ENCODE results near the gene PDE4B. TPM values are rescaled to one million over a fixed set of nuclear protein-coding genes. Genes with fewer than 3 reads are reported as not detected.

Gene PDE4B
- total and polyA plus RNA-seq, 9 of the 15 experiments (the other 6 are each of a cell fraction or from before 2014, with no cell fraction given), result 0.09 TPM; not detected in 8

DNA sequence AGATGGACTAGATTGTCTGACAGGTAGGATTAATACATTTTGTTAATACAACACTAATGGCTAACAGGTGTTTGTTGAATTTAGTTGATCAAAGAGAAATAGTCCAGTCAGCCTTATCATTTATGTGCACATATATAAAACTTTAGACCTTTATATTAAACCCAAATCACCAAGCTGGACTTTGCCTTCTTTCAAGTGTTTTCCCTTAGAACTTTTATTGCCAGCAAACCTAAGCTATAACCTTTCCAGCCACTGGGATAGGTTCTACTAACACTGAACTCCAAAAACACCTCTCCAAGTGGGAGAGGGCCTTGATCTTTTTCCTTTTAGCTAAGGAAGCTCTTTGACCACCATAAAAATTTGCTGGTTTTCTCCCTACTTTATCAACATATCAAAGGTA lies 345.9 kb downstream of the PDE4B start:
- intact Hi-C loops (cut with micrococcal nuclease) (no loop called here), in situ Hi-C loops (cut with MboI) (no loop called here)
- no peaks in the 10 kb centered on the region for H3K9me3 ChIP-seq (replicated peaks; ENCODE audit: control insufficient read depth, insufficient read depth, low read depth, low read length)
- TF ChIP-seq NCOA4 (IDR thresholded peaks at IDR 0.05; ENCODE audit: partially characterized antibody) (no peak), SIRT6 (IDR thresholded peaks at IDR 0.05; ENCODE audit: low read depth, low read length) (no peak), ZNF561 (CRISPR knock-in tag; conservative IDR thresholded peaks at IDR 0.05) (no peak), ZNF766 (CRISPR knock-in tag; conservative IDR thresholded peaks at IDR 0.05) (no peak), GMEB1 (CRISPR knock-in tag; IDR thresholded peaks at IDR 0.05) (no peak), E2F4 (CRISPR knock-in tag; IDR thresholded peaks at IDR 0.05; ENCODE audit: low read depth) (no peak), CEBPB (tag; IDR thresholded peaks at IDR 0.05) (no peak), TAF1 (IDR thresholded peaks at IDR 0.05; ENCODE audit: control insufficient read depth, extremely low read depth, insufficient read depth, low read length, severe bottlenecking) (no peak), ZNF699 (CRISPR knock-in tag; IDR thresholded peaks at IDR 0.05; ENCODE audit: insufficient replicate concordance) (no peak), HMGN3 (IDR thresholded peaks at IDR 0.05; ENCODE audit: borderline replicate concordance, extremely low read depth, insufficient read length, low read depth, low read length) (no peak), IFI16 (CRISPR knock-in tag; IDR thresholded peaks at IDR 0.05) (no peak), NR3C1 (CRISPR knock-in tag; IDR thresholded peaks at IDR 0.05) (no peak), DMBX1 (CRISPR knock-in tag; IDR thresholded peaks at IDR 0.05; ENCODE audit: borderline replicate concordance) (no peak)
- no peak overlapping the region for H3K4me3 ChIP-seq
- H3K36me3 ChIP-seq (ENCODE audit: control insufficient read depth, insufficient read depth, low read length), result no peaks in the 10 kb centered on the region
- ChIA-PET POLR2A (no interaction called here), CTCF (ENCODE audit: low intra/inter-chr PET ratio) (no interaction called here)
- H4K20me1 ChIP-seq (replicated peaks; ENCODE audit: control insufficient read depth, insufficient read depth, low read length), result no peaks in the 10 kb centered on the region; the same call in 1 of the 2 replicates
- H2AFZ ChIP-seq (ENCODE audit: low read depth, low read length), result no peak overlapping the region
- no peaks in the 10 kb centered on the region for H3K27me3 ChIP-seq (ENCODE audit: control insufficient read depth in 2 of 2, insufficient read depth in 2 of 2, low read length in 2 of 2)
- no peaks in the 10 kb centered on the region for H3K79me2 ChIP-seq (ENCODE audit: control insufficient read depth, insufficient read depth, low read length)
- H3K4me1 ChIP-seq (replicated peaks in 1 of 2; ENCODE audit: control insufficient read depth in 2 of 2, insufficient read depth in 2 of 2, low read length in 2 of 2), result no peaks in the 10 kb centered on the region
- H3K9me1 ChIP-seq (ENCODE audit: control insufficient read depth, insufficient read depth, low read length), result no peaks in the 10 kb centered on the region
- no peak for FAIRE-seq
- H3K27ac ChIP-seq (ENCODE audit: extremely low read depth, low read depth, low read length), result no peak overlapping the region
- H3K9ac ChIP-seq (ENCODE audit: insufficient read depth in 1 of 2, low read depth in 2 of 2, low read length in 2 of 2), result no peak overlapping the region
- H3K4me2 ChIP-seq (ENCODE audit: insufficient read depth, low read length), result no peak overlapping the region
- BruUV-seq (replicated peaks), result no TSS peak
- DNase-seq (ENCODE audit: extremely low read depth in 1 of 4, low spot score in 3 of 4), result no peak
- ATAC-seq, result no peak
